ENCODE data around the gene HOXC9.
"Not testable (repeated sequence)": the region's sequence is repeated elsewhere in the genome, so short reads cannot be mapped to it uniquely, and the experiment has no call there.

The HOXC9 gene

DNA sequence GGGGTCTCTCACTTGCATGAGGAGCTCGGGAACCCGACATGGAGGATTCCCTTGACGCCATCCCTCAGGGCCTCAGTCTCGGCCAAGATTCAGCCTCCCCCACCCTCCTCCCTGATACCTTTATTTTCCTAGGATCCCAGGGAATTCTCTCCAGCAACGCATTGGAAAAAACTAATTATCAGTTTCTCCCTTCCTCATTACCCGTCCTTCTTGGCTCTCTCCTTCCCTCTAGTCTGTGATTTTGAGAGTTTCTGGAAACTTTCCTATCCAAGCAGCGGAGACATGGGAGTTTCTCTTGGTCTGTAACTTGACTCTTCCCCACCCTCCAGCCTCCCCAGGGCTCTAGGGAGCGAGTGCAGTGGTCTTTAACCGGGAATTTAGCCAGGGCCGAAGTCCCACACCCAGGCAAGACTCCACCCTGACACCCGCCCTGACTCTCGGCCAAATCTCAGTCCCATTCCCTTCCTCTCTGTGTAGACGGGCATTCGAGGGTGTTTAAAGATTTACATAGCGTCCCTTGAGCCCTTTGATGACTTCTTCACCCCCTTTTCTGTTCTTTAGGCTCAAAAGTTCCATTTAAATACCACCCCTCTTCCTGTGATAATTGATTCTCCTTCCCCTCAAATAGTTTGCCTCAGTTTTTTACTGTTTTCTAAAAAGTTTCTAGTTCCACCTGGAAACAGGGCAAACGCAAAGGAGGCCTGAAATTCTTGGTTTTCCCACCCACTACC, 39.6 kb downstream of the HOXC9 start:
- in situ Hi-C loops (cut with HindIII; ENCODE audit: low sequenced_read_pairs), result no loop called here
- TF ChIP-seq, protein P1, sequence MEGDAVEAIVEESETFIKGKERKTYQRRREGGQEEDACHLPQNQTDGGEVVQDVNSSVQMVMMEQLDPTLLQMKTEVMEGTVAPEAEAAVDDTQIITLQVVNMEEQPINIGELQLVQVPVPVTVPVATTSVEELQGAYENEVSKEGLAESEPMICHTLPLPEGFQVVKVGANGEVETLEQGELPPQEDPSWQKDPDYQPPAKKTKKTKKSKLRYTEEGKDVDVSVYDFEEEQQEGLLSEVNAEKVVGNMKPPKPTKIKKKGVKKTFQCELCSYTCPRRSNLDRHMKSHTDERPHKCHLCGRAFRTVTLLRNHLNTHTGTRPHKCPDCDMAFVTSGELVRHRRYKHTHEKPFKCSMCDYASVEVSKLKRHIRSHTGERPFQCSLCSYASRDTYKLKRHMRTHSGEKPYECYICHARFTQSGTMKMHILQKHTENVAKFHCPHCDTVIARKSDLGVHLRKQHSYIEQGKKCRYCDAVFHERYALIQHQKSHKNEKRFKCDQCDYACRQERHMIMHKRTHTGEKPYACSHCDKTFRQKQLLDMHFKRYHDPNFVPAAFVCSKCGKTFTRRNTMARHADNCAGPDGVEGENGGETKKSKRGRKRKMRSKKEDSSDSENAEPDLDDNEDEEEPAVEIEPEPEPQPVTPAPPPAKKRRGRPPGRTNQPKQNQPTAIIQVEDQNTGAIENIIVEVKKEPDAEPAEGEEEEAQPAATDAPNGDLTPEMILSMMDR (IDR thresholded peaks at IDR 0.05; ENCODE audit: low read depth, low read length), result no peak
- peak overlapping the region; percentile 3 for H3K4me3 ChIP-seq (ENCODE audit: low read depth, low read length)
- DNase-seq (ENCODE audit: low read depth, low spot score), result peak; percentile 52

DNA sequence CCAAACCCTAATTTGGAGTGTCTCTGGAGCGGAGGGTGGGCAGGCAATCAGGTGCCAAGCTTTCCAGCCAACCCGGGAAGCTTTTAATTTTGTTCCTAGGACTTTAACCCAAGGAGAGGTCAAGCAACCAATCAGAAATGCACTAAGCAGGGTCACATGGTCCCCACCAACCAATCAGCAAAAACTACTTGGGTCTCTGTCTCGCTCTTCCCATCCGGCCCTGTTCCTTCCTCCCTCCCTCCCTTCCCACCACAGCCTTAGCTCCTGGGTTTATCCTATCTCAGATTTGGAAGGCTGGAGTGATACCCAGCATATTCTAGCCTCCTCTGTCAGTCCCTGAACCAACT, 40.2 kb downstream of the HOXC9 start:
- no peak overlapping the region for H3K4me3 ChIP-seq (ENCODE audit: low read depth, low read length)
- DNase-seq (ENCODE audit: low read depth, low spot score), result no peak
- TF ChIP-seq, protein P1 (IDR thresholded peaks at IDR 0.05; ENCODE audit: low read depth, low read length), result no peak
- in situ Hi-C loops (cut with HindIII; ENCODE audit: low sequenced_read_pairs), result no loop called here

DNA sequence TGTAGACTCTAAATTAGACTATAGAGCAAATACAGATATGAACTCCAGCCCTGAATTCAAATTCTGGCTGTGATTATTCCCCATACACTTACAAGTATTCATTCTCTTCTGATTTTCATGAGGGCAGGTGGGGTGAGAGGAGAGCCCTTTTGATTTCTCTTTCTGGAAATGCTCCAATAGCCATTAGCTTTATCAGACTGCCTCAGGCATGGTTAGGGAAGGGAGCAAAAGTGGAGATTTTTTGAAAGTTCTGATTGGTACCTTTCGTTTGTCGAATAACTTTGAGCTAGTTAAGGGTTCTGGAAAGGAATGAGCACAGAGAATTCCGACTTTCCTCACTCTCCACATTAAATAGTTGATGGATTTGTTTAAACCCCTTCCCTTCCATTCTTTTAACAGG, 40.7 kb downstream of the HOXC9 start:
- in situ Hi-C loops (cut with HindIII; ENCODE audit: low sequenced_read_pairs), result no loop called here
- TF ChIP-seq, protein P1 (IDR thresholded peaks at IDR 0.05; ENCODE audit: low read depth, low read length), result no peak
- DNase-seq (ENCODE audit: low read depth, low spot score), result no peak
- H3K4me3 ChIP-seq (ENCODE audit: low read depth, low read length), result no peak overlapping the region

DNA sequence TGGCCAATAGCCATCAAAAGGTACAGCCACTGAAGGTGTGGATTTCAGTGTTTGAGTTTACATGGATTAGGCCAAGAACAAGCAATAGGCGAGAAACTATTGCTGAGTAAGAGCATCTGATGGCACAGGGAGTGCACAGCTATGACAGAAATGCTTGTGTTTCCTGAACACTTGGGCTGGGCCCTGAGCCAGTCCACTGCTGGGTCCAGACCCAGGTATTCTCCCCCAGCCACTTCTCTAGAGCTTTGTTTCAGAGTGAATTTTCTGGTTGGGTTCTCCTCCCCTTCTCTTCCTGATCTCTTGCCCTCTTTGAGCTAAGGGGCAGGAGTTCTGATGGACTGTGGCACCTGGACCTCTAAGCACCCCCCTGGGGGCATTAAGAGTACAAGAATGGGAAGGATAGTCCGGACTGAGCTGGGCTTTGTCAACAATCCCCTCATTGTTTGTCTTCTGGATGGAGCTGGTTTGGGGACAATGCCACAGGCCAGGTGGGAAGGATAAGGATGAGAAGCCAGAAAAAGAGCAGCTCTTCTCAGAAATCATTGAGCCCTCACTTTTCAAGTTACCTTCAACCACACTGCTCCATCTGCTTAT, 41.2 kb downstream of the HOXC9 start:
- TF ChIP-seq, protein P1 (IDR thresholded peaks at IDR 0.05; ENCODE audit: low read depth, low read length), result no peak
- no peak overlapping the region for H3K4me3 ChIP-seq (ENCODE audit: low read depth, low read length)
- DNase-seq (ENCODE audit: low read depth, low spot score), result no peak
- in situ Hi-C loops (cut with HindIII; ENCODE audit: low sequenced_read_pairs), result no loop called here

DNA sequence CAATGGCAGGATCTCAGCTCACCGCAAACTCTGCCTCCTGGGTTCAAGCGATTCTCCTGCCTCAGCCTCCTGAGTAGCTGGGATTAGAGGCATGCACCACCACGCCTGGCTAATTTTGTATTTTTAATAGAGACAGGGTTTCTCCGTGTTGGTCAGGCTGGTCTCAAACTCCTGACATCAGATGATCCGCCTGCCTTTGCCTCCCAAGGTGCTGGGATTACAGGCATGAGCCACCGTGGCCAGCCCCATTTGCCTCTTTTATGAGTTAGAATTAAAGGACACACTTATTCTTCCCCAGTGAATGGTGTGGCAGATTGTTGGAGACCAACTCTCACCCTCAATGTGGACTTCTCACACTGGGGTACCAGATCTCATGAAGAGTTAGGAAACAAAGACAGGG, 42.1 kb downstream of the HOXC9 start:
- in situ Hi-C loops (cut with HindIII; ENCODE audit: low sequenced_read_pairs); DNase-seq (ENCODE audit: low read depth, low spot score); H3K4me3 ChIP-seq (ENCODE audit: low read depth, low read length): not testable (repeated sequence)

DNA sequence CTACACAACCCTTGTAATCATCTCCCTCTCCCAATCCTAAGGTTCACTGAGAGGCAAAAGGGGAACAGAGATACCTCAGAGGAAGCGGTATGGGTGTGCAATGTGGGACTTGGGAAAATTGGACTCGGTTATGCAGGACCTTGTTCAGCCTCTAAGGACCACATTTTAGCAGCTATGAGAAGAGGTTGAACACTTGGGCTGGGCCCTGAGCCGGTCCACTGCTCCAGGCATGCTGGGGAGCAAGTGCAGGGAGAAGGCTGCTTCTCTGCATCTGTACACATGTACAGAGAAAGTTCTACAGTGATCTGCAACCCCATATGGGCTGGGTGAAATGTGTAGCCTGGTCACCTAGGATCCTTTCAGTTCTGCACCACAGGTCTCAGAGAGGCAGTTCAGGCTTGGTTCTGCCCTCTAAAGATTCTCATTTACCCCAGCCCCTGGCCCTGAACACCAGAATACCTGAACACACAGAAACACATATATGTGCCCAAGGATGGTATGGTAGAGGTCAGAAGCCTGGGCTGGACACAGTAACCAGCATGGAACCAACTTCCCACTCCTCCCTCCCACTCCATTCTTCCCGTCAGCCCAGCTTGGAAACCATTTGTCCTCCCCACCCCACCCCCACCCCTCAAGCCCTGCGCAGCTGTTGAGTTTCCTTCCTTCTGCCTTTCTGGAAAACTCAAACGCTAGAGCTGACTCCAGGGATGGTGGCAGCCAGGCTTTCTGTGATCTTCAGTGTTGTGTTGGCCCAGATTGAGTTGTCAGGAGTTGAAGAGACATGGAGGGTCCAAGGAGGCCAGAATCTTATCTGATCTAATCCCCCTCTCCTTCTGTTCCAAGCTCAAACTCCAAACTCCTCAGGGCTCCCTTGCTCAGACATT, 43.3 kb downstream of the HOXC9 start:
- H3K4me3 ChIP-seq (ENCODE audit: low read depth, low read length), result no peak overlapping the region
- in situ Hi-C loops (cut with HindIII; ENCODE audit: low sequenced_read_pairs), result no loop called here
- TF ChIP-seq, protein P1 (IDR thresholded peaks at IDR 0.05; ENCODE audit: low read depth, low read length), result no peak
- DNase-seq (ENCODE audit: low read depth, low spot score), result no peak
